Measurements from ENCODE around the gene MAP3K20.

The MAP3K20 gene

GRCh38 chr2:173028671-173029070 lies 47.0 kb upstream of the MAP3K20 start:
- TF ChIP-seq SIN3A (IDR thresholded peaks at IDR 0.05; ENCODE audit: borderline replicate concordance, insufficient read depth, low read length) (no peak), POLR2AphosphoS5 (IDR thresholded peaks at IDR 0.05; ENCODE audit: low read depth, low read length) (no peak), REST (IDR thresholded peaks at IDR 0.05; ENCODE audit: insufficient read depth in 1 of 2, low read depth in 2 of 2, low read length in 2 of 2) (no peak), TAF1 (IDR thresholded peaks at IDR 0.05; ENCODE audit: borderline replicate concordance, insufficient read depth, low read length) (no peak), FOXP2 (optimal IDR thresholded peaks at IDR 0.05; ENCODE audit: borderline replicate concordance, extremely low read depth, extremely low read length, insufficient read depth) (no peak)

GRCh38 chr2:173030561-173031490 lies 44.8 kb upstream of the MAP3K20 start:
- no peak for TF ChIP-seq TAF1 (IDR thresholded peaks at IDR 0.05; ENCODE audit: borderline replicate concordance, insufficient read depth, low read length)
- TF ChIP-seq POLR2AphosphoS5 (IDR thresholded peaks at IDR 0.05; ENCODE audit: low read depth, low read length): no peak
- no peak for TF ChIP-seq SIN3A (IDR thresholded peaks at IDR 0.05; ENCODE audit: borderline replicate concordance, insufficient read depth, low read length)
- no peak for TF ChIP-seq FOXP2 (optimal IDR thresholded peaks at IDR 0.05; ENCODE audit: borderline replicate concordance, extremely low read depth, extremely low read length, insufficient read depth)
- TF ChIP-seq REST (IDR thresholded peaks at IDR 0.05; ENCODE audit: insufficient read depth in 1 of 2, low read depth in 2 of 2, low read length in 2 of 2): no peak

GRCh38 chr2:173032032-173032431 lies 43.6 kb upstream of the MAP3K20 start:
- no peak for TF ChIP-seq TAF1 (IDR thresholded peaks at IDR 0.05; ENCODE audit: borderline replicate concordance, insufficient read depth, low read length)
- TF ChIP-seq POLR2AphosphoS5 (IDR thresholded peaks at IDR 0.05; ENCODE audit: low read depth, low read length): no peak
- TF ChIP-seq SIN3A (IDR thresholded peaks at IDR 0.05; ENCODE audit: borderline replicate concordance, insufficient read depth, low read length): no peak
- no peak for TF ChIP-seq REST (IDR thresholded peaks at IDR 0.05; ENCODE audit: insufficient read depth in 1 of 2, low read depth in 2 of 2, low read length in 2 of 2)
- no peak for TF ChIP-seq FOXP2 (optimal IDR thresholded peaks at IDR 0.05; ENCODE audit: borderline replicate concordance, extremely low read depth, extremely low read length, insufficient read depth)

GRCh38 chr2:173033084-173033483 lies 42.6 kb upstream of the MAP3K20 start:
- TF ChIP-seq SIN3A (IDR thresholded peaks at IDR 0.05; ENCODE audit: borderline replicate concordance, insufficient read depth, low read length) (peak; percentile 12; the same call in 1 of the 2 replicates), FOXP2 (optimal IDR thresholded peaks at IDR 0.05; ENCODE audit: borderline replicate concordance, extremely low read depth, extremely low read length, insufficient read depth) (no peak), TAF1 (IDR thresholded peaks at IDR 0.05; ENCODE audit: borderline replicate concordance, insufficient read depth, low read length) (no peak), POLR2AphosphoS5 (IDR thresholded peaks at IDR 0.05; ENCODE audit: low read depth, low read length) (peak; percentile 56)

GRCh38 chr2:173034143-173034542 lies 41.5 kb upstream of the MAP3K20 start:
- TF ChIP-seq POLR2AphosphoS5 (IDR thresholded peaks at IDR 0.05; ENCODE audit: low read depth, low read length): no peak
- no peak for TF ChIP-seq REST (IDR thresholded peaks at IDR 0.05; ENCODE audit: insufficient read depth in 1 of 2, low read depth in 2 of 2, low read length in 2 of 2)
- no peak for TF ChIP-seq FOXP2 (optimal IDR thresholded peaks at IDR 0.05; ENCODE audit: borderline replicate concordance, extremely low read depth, extremely low read length, insufficient read depth)
- no peak for TF ChIP-seq SIN3A (IDR thresholded peaks at IDR 0.05; ENCODE audit: borderline replicate concordance, insufficient read depth, low read length)
- TF ChIP-seq TAF1 (IDR thresholded peaks at IDR 0.05; ENCODE audit: borderline replicate concordance, insufficient read depth, low read length): no peak

All from PFSK-1 (cell line).